Sigmoid colon (tissue), 7 donors: Measurements from ENCODE around the gene STK33. TPM values are rescaled to one million over a fixed set of nuclear protein-coding genes. Genes with fewer than 3 reads are reported as not detected.
"Not testable (repeated sequence)": the region's sequence is repeated elsewhere in the genome, so short reads cannot be mapped to it uniquely, and the experiment has no call there.

Experiments used
- DNase-seq: peaks from one replicate; pipeline ENCODE4 v3.0.0-alpha.2; 2019
- H3K27ac ChIP-seq, 4 donors: fragments of 200-600 bp; sonication (generic); one replicate each; pipeline ENCODE4 v1.5.1; 2016 to 2019; ENCODE audit warnings: mild to moderate bottlenecking in 1 of 4
- H3K27me3 ChIP-seq, 3 donors: fragments of 200-600 bp; sonication (generic); one replicate each; pipeline ENCODE4 v1.5.1; 2019; ENCODE audit warnings: mild to moderate bottlenecking in 1 of 3
- H3K36me3 ChIP-seq, 4 donors: fragments of 200-600 bp; sonication (generic); one replicate each; pipeline ENCODE4 v1.5.1; 2016 to 2019
- H3K4me1 ChIP-seq, 4 donors: fragments of 200-600 bp; sonication (generic); one replicate each; pipeline ENCODE4 v1.5.1; 2017 to 2019
- H3K4me3 ChIP-seq, 4 donors: fragments of 200-600 bp; sonication (generic); one replicate each; pipeline ENCODE4 v1.5.1; 2017 to 2019; ENCODE audit warnings: mild to moderate bottlenecking in 2 of 4, moderate library complexity in 1 of 4
- H3K9me3 ChIP-seq, 4 donors: fragments of 200-600 bp in 3 of 4; sonication (generic) in 3 of 4; one replicate each; pipeline versions ENCODE4 v1.5.1 to v1.6.1; 2013 to 2019
- CTCF ChIP-seq, 4 experiments: fragments of 450-650 bp in 3 of 4; fragments of 200-600 bp in 1 of 4; IDR thresholded peaks; one replicate each; pipeline ENCODE4 v1.5.1; 2016 to 2019; ENCODE audit warnings: antibody characterized with exemption in 4 of 4, mild to moderate bottlenecking in 3 of 4, moderate library complexity in 2 of 4
- EP300 ChIP-seq, 4 donors: sonication (generic); formaldehyde crosslinking; IDR thresholded peaks; one replicate each; pipeline ENCODE4 v1.6.1; 2017; ENCODE audit warnings: antibody characterized with exemption in 4 of 4
- POLR2A ChIP-seq, 2 donors: fragments of 450-650 bp; IDR thresholded peaks; one replicate each; pipeline ENCODE4 v1.6.1; 2016; ENCODE audit warnings: antibody characterized with exemption in 2 of 2, mild to moderate bottlenecking in 2 of 2, moderate library complexity in 2 of 2
- POLR2AphosphoS5 ChIP-seq, 4 donors: sonication (generic); formaldehyde crosslinking; IDR thresholded peaks; one replicate each; pipeline ENCODE4 v1.6.1; 2017; ENCODE audit warnings: antibody characterized with exemption in 4 of 4
- WGBS, 2 donors: extraction: QIAGEN DNeasy Blood & Tissue Kit; methylation state at CpG; one replicate each; pipeline ENCODE4 v1.1.7; 2013; 5-methylcytosine and 5-hydroxymethylcytosine counted together
- intact Hi-C: fragments of 100-400 bp; cut with DNase I; formaldehyde crosslinking; loops from one replicate; pipeline ENCODE4 v1.15.1; 2023
- polyA plus RNA-seq, 3 donors: library from polyadenylated mRNA; stranded (reverse); fragments of 200-250 nt; gene quantifications; one replicate each; pipeline ENCODE4 v1.2.3, GENCODE V29; 2013
- total RNA-seq, 4 donors: library from RNA; depleted of rRNA; stranded (reverse); fragments of >200 nt; gene quantifications; one replicate each; pipeline ENCODE4 v1.1.0, GENCODE V29; 2016
- donor health status: healthy with polysubstance abuse.
- donor health status: Bipolar disorder and iron deficiency.
- donor health status: healthy.

STK33 gene
- total and polyA plus RNA-seq, 7 donors = 2.0 to 23.8 (median 20.6) TPM; not detected in 2

GRCh38 chr11:8477151-8477550 is 116.9 kb downstream of the STK33 start:
- Histone ChIP-seq H3K4me1 (no peaks in the 10 kb centered on the region), H3K27me3 (no peaks in the 10 kb centered on the region), H3K36me3 (no peaks in the 10 kb centered on the region), H3K9me3 (no peaks in the 10 kb centered on the region), H3K27ac (no peak overlapping the region), H3K4me3 (no peak overlapping the region)
- intact Hi-C loops = no loop called here
- no peak for DNase-seq
- TF ChIP-seq EP300 (IDR thresholded peaks at IDR 0.05) = no peak
- no peak for TF ChIP-seq POLR2AphosphoS5 (IDR thresholded peaks at IDR 0.05)
- WGBS, 2 donors = 93 to 96% methylated on average over 2 of the region's 2 CpGs

DNA sequence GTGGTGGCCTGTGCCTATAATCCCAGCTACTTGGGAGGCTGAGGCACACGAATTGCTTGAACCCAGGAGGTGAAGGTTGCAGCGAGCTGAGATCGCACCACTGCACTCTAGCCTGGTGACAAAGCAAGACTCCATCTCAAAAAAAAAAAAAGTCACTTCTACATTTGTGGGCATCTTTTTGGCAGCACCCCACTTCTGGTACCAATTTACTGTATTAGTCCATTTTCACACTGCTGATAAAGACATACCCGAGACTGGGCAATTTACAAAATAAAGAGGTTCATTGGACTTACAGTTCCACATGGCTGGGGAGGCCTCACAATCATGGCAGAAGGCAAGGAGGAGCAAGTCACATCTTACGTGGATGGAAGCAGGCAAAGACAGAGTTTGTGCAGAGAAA is 126.2 kb downstream of the STK33 start:
- intact Hi-C loops, H3K27me3 ChIP-seq, H3K9me3 ChIP-seq, H3K4me1 ChIP-seq, H3K36me3 ChIP-seq, DNase-seq, H3K27ac ChIP-seq, H3K4me3 ChIP-seq: not testable (repeated sequence)
- 94 to 96% methylated on average over 5 of the region's 5 CpGs for WGBS, 2 donors

- WGBS, 2 donors = 69 to 90% methylated on average over 4 of the region's 4 CpGs
These were observed 126.7 kb downstream of the STK33 start for GRCh38 chr11:8467356-8467755.

DNA sequence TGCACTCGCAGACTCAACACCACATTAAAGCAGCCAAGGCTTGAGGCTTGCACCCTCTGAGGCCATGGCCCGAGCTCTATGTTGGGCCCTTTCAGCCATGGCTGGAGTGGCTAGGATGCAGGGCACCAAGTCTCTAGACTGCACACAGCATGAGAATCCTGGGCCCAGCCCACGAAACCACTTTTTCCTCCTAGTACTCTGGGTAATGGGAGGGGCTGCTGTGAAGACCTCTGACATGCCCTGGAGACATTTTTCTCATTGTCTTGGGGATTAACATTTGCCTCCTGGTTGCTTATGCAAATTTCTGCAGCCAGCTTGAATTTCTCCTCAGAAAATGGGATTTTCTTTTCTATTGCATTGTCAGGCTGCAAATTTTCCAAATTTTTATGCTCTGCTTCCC is 127.1 kb downstream of the STK33 start:
- H3K27ac ChIP-seq, H3K4me3 ChIP-seq, H3K9me3 ChIP-seq, DNase-seq, intact Hi-C loops, H3K36me3 ChIP-seq, H3K27me3 ChIP-seq, H3K4me1 ChIP-seq: not testable (repeated sequence)
- WGBS, 2 donors = 93% methylated on average over 3 of the region's 3 CpGs

More at GRCh38 chr11:8467356-8467755, 126.7 kb downstream of the STK33 start:
- H3K4me3 ChIP-seq, H3K9me3 ChIP-seq, intact Hi-C loops, H3K27ac ChIP-seq, DNase-seq, H3K27me3 ChIP-seq, H3K4me1 ChIP-seq, H3K36me3 ChIP-seq: not testable (repeated sequence)

DNA sequence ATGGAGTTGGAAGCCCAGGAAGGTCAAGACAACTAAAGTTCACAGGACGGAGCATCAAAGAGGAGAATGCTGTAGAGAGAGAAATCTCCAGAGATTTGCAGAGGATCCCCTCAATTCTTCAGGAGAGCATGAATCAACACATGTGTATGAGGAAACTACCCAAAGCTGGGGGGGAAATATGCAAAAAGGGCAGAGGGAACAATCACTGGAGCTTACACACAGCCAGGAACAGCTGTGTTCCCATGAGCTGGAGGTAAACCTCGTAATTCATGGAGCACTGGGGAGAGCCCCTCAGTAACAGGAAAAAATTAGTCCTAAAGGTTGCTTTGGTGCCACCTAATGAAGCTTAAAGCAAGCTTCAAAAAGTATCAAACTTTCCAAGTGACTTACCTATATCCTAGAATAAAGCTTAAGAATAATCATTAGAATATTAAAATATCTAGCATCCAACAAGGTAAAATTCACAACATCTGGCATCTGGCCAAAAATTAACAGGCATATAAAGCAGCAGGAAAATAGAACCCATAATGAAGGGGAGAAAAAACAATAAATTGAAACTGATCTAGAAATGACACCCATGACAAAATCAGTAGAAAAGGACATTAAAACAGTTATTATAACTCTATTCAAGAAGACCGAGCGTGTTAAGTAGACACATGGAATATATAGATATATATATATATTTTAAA is 134.2 kb downstream of the STK33 start:
- Histone ChIP-seq H3K9me3 (no peaks in the 10 kb centered on the region), H3K36me3 (peaks cover 0 to 6% (median 0%) of the 10 kb centered on the region in 4 donors), H3K4me3 (no peak overlapping the region), H3K27ac (no peak overlapping the region), H3K27me3 (no peaks in the 10 kb centered on the region), H3K4me1 (no peaks in the 10 kb centered on the region)
- DNase-seq = no peak
- intact Hi-C loops = no loop called here
- TF ChIP-seq CTCF (IDR thresholded peaks at IDR 0.05) (no peak), POLR2A (IDR thresholded peaks at IDR 0.05) (no peak), EP300 (IDR thresholded peaks at IDR 0.05) (no peak), POLR2AphosphoS5 (IDR thresholded peaks at IDR 0.05) (no peak)
- 89 to 90% methylated on average over 4 of the region's 4 CpGs for WGBS, 2 donors

- WGBS, 2 donors = 30 to 89% methylated on average over 4 of the region's 4 CpGs
- Histone ChIP-seq H3K27me3 (no peaks in the 10 kb centered on the region), H3K4me3 (no peak overlapping the region), H3K27ac (no peak overlapping the region), H3K36me3 (peaks cover 0 to 3% (median 0%) of the 10 kb centered on the region in 4 donors), H3K9me3 (no peaks in the 10 kb centered on the region), H3K4me1 (no peaks in the 10 kb centered on the region)
- no peak for DNase-seq
- TF ChIP-seq EP300 (IDR thresholded peaks at IDR 0.05) (no peak), CTCF (IDR thresholded peaks at IDR 0.05) (no peak), POLR2AphosphoS5 (IDR thresholded peaks at IDR 0.05) (no peak), POLR2A (IDR thresholded peaks at IDR 0.05) (no peak)
- intact Hi-C loops = no loop called here
These were observed 151.7 kb downstream of the STK33 start for GRCh38 chr11:8442301-8442700.

GRCh38 chr11:8440649-8441048 is 153.4 kb downstream of the STK33 start:
- no peak overlapping the region for H3K27ac ChIP-seq
- H3K9me3 ChIP-seq = no peaks in the 10 kb centered on the region
- peaks cover 0 to 3% (median 0%) of the 10 kb centered on the region in 4 donors for H3K36me3 ChIP-seq
- intact Hi-C loops = no loop called here
- H3K27me3 ChIP-seq = no peaks in the 10 kb centered on the region
- DNase-seq = no peak
- WGBS, 2 donors = 90 to 93% methylated on average over 3 of the region's 3 CpGs
- no peak for TF ChIP-seq POLR2AphosphoS5 (IDR thresholded peaks at IDR 0.05)
- no peak for TF ChIP-seq EP300 (IDR thresholded peaks at IDR 0.05)
- no peak for TF ChIP-seq POLR2A (IDR thresholded peaks at IDR 0.05)
- TF ChIP-seq CTCF (IDR thresholded peaks at IDR 0.05) = no peak
- H3K4me3 ChIP-seq = no peak overlapping the region
- H3K4me1 ChIP-seq = no peaks in the 10 kb centered on the region
